GM19035 (cell line): ENCODE measurements around the gene PITPNC1.
"Not testable (repeated sequence)": the region's sequence is repeated elsewhere in the genome, so short reads cannot be mapped to it uniquely, and the experiment has no call there.

ENCODE experiments used
- ATAC-seq: cut with Tn5 transposase; IDR thresholded peaks from one replicate; pipeline ENCODE4 v1.9.1; 2021; ENCODE audit not compliant: unreplicated experiment

PITPNC1 gene

DNA sequence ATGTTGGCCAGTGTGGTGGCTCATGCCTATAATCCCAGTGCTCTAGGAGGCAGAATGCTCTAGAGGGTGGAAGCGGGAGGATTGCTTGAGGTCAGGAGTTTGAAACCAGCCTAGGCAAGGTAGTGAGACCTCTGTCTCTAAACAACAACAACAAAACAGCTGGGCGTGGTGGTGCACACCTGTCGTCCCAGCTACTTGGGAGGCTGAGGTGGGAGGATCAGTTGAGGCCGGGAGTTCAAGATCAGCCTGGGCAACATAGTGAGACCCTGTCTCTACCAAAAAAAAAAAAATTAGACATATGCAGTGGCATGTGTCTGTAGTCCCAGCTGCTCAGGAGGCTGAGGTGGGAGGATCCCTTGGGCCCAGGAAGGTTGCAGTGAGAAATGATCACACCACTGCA, 53.4 kb downstream of the PITPNC1 start:
- ATAC-seq: not testable (repeated sequence)

GRCh38 chr17:67431249-67432015, 54.4 kb downstream of the PITPNC1 start:
- no peak for ATAC-seq

GRCh38 chr17:67433248-67433924, 56.3 kb downstream of the PITPNC1 start:
- no peak for ATAC-seq

DNA sequence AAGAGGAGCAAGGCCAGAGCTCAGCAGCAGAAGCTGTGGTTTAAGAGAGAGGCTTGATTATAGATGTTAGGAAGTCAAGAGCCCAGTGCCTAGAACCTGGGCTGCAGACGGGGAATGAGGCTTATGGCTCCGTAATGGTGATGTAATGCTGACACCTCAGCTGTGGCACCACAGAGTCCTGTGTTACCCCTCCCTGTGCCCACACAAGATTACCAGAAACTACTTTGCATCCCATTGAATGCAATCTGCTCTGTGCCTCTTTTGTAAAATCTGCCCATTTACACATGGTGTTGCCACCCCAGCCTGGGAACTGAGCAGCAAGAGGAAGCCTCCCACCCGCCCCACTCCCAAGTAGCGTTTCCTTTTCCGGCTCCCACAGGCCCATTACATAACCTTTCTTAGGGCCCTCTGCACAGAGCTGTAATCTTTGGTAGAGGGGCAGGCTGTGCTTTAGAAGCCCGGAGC, 57.0 kb downstream of the PITPNC1 start:
- ATAC-seq: no peak

DNA sequence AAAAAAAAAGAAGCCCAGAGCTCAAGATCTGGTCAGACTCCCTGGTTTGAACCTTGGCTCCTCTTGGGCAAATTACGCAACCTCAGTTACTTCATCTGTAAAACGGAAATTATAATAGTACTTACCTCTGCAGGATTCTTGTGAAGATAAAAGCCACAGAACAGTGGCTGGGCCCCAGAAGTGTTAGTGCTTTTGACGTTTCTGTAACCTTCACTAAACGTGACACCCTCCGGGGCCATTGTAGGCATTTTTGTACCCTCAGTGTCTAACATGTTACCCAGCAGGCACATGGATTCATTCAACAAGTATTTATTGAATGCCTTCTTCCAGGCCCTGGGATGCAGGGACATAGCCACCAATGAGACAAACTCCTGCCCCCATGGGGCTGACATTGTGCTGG, 58.0 kb downstream of the PITPNC1 start:
- ATAC-seq: no peak

DNA sequence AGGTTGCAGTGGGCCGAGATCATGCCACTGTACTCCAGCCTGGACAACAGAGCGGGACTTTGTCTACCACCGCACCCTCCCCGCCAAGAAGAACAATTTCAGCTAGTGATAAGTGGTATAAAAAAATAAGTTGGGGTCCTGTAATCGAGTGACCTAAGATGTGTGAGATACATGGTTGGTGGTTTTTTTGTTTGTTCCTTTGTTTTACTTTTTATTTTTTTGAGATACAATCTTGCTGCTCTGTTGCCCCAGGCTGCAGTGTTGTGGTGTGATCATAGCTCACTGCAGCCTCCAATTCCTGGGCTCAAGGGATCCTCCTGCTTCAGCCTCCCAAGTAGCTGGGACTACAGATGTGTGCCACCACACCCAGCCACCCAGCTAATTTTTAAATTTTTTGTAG, 58.7 kb downstream of the PITPNC1 start:
- ATAC-seq: no peak

DNA sequence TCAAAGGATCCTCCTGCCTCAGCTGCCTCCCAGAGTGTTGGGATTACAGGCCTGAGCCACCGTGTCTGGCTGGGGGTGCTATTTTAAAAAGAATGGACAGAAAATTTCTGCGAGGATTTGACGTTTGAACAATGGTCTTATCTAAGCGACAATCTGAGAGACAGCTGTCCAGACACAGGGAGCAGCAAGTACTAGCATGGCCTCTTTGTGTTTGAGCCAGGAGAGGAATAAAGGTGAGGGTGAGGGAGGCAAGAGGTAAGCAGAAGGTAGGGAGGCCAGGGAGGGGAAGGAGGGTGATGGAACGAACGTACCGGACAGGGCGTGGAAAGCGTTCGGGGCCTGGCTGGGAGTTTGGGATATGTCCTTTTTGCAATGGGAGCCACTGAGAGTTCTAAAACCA, 59.2 kb downstream of the PITPNC1 start:
- ATAC-seq: no peak

GRCh38 chr17:67438667-67439066, 61.6 kb downstream of the PITPNC1 start:
- ATAC-seq: no peak

GRCh38 chr17:67439269-67439668, 62.2 kb downstream of the PITPNC1 start:
- ATAC-seq: no peak

DNA sequence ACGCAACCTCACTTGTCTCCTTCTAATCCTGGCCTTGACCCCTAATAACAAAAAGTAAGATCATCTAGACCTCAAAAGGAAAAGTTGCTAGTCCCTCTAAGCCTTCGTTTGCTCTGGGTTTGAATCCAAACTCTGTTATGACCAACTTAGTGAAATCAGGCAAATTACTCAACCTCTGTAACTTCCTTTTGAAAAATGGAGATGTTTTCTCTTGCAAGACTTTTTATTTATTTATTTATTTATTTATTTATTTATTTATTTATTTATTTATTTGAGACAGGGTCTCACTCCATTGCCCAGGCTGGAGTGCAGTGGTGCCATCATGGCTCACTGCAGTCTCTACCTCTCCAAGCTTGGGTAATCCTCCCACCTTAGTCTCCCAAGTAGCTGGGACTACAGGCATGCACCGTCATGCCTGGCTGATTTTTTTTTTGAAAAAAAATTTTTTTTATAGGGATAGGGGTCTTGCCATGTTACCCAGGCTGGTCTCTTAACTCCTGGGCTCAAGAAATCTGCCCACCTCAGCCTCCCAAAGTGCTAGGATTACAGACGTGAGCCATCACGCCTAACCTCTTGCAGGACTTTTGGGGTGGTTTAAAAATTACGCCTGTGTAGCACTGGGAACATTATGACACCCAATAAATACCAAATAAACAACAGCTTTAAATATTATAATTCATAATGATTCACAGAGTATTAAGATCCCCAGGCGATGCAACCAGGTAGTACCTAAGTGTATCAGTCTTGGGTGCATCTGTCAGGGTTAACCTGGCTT, 63.4 kb downstream of the PITPNC1 start:
- ATAC-seq: no peak

- ATAC-seq: no peak
Measured at GRCh38 chr17:67441052-67441895, 64.2 kb downstream of the PITPNC1 start.

GRCh38 chr17:67441896-67442219, 64.8 kb downstream of the PITPNC1 start:
- ATAC-seq: no peak

DNA sequence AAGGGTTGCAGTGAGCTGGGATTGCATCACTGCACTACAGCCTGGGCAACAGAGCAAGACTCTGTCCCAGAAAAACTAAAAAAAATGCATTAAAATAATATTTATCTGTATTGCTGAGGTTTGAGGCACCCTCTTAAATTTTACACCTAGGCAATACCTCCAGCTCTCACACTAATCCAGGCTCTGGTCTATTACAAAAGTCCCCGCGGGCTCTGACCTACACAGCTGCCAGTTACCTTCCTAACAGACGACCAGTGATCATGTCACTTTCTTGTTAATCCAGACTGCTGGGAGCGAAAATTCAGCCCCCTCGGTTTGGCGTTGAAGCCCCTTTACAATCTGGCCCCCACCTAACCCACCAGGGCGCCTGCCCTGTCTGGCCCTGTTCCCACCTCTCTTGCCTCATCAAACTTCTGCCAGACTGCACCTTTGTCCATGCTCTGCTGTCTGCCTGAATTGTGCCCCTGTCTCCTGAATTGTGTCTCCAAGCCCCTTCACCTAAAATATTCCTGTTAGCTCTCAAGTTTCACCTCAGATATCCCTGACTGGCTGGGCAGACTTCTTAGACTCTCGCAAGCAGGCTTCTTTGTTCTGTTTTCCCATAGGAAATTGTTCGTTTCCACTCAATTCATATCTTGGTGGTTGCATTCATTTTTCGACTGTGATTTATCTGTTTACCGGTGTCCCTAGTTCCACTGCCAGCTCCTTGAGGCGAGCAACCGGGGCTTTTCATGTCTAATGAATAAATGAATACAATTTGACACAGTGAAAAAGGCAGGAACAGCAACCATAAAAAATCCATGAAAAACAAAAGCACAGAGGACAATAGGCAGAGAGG, 65.9 kb downstream of the PITPNC1 start:
- ATAC-seq: no peak

- no peak for ATAC-seq
Measured at GRCh38 chr17:67443931-67444595, 67.0 kb downstream of the PITPNC1 start.

- ATAC-seq: no peak
Measured at GRCh38 chr17:67448449-67448848, 71.4 kb downstream of the PITPNC1 start.

DNA sequence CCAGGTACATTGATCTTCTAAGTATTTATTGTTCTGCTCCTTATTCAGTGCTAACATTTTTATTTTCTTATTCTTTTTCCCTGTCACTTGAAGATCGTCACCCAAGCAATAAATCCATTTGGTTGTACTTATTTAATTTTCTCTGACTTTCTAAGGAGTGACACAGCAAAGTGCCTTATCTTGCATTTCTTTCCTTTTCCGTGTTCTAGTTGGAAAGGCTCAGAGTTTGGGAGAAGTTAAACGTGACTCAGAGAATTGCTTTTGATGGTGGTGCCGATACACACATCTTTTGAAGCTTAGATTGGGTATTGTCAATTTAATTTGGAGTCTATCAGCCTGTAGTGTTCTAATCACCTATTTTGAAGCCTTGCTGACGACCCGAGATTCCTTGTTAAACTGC, 72.0 kb downstream of the PITPNC1 start:
- ATAC-seq: no peak

DNA sequence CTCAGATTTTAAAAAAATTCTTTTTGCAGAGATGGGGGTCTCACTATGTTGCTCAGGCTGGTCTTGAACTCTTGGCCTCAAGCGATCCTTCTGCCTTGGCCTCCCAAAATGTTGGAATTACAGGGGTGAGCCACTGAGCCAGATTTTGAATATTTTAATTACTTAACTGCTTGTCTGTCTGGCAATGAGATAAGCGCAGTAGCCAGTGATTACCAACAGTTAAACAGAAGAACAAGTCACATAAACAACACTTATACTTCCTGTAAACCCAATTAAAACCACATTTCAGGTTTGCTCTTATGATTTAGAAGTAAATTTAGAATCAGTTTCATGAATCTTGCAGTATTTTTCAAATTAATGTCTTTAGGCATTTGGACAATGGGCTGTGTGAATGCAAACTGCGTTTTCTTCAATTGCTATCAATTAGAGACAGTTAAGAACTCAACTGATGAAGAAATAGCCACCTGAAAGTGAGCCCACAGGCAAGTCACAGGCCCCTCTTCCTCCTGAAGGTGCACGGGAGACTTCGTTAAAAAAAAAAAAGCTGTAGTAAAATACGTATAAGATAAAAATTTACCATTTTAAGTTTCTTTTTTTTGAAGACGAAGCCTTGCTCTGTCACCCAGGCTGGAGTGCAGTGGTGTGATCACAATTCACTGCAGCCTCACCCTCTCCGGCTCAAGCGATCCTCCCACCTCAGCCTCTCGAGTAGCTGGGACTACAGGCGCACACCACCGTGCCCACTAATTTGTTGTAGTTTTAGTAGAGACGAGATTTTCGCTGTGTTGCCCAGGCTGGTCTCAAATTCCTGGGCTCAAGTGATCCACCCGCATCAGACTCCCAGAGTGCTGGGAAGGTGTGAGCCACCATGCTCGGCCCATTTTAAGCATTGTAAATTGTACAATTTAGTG, 73.0 kb downstream of the PITPNC1 start:
- ATAC-seq: no peak
